Tibial nerve (tissue), 4 donors: ENCODE measurements around the gene ZNF792.

Experiments used
- EP300 ChIP-seq, 2 donors: sonication (generic); formaldehyde crosslinking; IDR thresholded peaks; one replicate each; pipeline ENCODE4 v1.6.1; 2017; ENCODE audit warnings: antibody characterized with exemption in 2 of 2, mild to moderate bottlenecking in 1 of 2
- POLR2A ChIP-seq, 2 donors: fragments of 450-650 bp; IDR thresholded peaks; one replicate each; pipeline ENCODE4 v1.6.1; 2017; ENCODE audit warnings: antibody characterized with exemption in 2 of 2, mild to moderate bottlenecking in 2 of 2, moderate library complexity in 2 of 2
- TF ChIP-seq, protein P1 (sequence below), 5 experiments: fragments of 200-600 bp in 3 of 5; fragments of 450-650 bp in 2 of 5; sonication (generic) in 3 of 5; IDR thresholded peaks; one replicate each; pipeline ENCODE4 v1.5.1; 2016 to 2019; ENCODE audit warnings: antibody characterized with exemption in 5 of 5, mild to moderate bottlenecking in 3 of 5, moderate library complexity in 2 of 5

DNA sequence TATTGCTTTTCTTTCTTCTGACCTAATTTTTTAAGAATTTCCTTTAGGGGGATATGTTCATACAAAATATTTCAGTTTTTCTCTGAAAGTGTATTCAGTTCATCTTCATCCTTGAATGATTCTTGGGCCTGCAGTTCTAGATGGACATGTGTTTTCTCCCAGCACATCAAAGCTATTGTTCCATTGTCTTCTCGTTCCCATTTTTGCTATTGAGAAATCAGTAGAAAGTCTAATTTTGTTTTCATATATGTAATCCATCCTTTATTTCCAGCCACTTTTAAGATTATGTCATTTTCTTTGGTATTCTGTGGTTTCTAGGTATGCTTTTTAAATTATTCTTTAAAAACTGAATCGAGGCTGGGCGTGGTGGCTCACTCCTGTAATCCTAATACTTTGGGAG lies 20.3 kb upstream of the ZNF792 start:
- TF ChIP-seq, protein P1, sequence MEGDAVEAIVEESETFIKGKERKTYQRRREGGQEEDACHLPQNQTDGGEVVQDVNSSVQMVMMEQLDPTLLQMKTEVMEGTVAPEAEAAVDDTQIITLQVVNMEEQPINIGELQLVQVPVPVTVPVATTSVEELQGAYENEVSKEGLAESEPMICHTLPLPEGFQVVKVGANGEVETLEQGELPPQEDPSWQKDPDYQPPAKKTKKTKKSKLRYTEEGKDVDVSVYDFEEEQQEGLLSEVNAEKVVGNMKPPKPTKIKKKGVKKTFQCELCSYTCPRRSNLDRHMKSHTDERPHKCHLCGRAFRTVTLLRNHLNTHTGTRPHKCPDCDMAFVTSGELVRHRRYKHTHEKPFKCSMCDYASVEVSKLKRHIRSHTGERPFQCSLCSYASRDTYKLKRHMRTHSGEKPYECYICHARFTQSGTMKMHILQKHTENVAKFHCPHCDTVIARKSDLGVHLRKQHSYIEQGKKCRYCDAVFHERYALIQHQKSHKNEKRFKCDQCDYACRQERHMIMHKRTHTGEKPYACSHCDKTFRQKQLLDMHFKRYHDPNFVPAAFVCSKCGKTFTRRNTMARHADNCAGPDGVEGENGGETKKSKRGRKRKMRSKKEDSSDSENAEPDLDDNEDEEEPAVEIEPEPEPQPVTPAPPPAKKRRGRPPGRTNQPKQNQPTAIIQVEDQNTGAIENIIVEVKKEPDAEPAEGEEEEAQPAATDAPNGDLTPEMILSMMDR (IDR thresholded peaks at IDR 0.05) = no peak
- no peak for TF ChIP-seq POLR2A (IDR thresholded peaks at IDR 0.05)
- TF ChIP-seq EP300 (IDR thresholded peaks at IDR 0.05) = no peak
